K562 (cell line): ENCODE results near the gene PTPN18. TPM values are rescaled to one million over a fixed set of nuclear protein-coding genes. Genes with fewer than 3 reads are reported as not detected.

ENCODE experiments used
- ATF1 ChIP-seq, 2 experiments: fragments of 450-650 bp in 1 of 2; IDR thresholded peaks; 2 replicates each; pipeline ENCODE4 v1.6.1; 2016; ENCODE audit warnings: missing compliant biosample characterization in 1 of 2, missing genetic modification characterization in 1 of 2
- CHD2 ChIP-seq: IDR thresholded peaks from 2 replicates; pipeline ENCODE4 v1.6.1; 2011; ENCODE audit warnings: low read depth, low read length
- E2F6 ChIP-seq, 2 experiments: IDR thresholded peaks; 2 replicates each; pipeline ENCODE4 v1.6.1; 2011; ENCODE audit warnings: borderline replicate concordance in 1 of 2, control low read depth in 1 of 2, low read depth in 1 of 2, low read length in 1 of 2, mild to moderate bottlenecking in 1 of 2, mixed read lengths in 1 of 2, moderate library complexity in 1 of 2; ENCODE audit not compliant: insufficient read depth in 1 of 2, insufficient read length in 1 of 2, poor library complexity in 1 of 2, severe bottlenecking in 1 of 2; ENCODE audit errors: extremely low read depth in 1 of 2
- FOS ChIP-seq: IDR thresholded peaks from 3 replicates; pipeline ENCODE4 v1.6.1; 2011; ENCODE audit not compliant: insufficient read length; ENCODE audit errors: extremely low read depth
- GATAD2A ChIP-seq: fragments of 450-650 bp; IDR thresholded peaks from 2 replicates; pipeline ENCODE4 v1.6.1; 2017
- GTF2E2 ChIP-seq: fragments of 200-800 bp; sonication (Bioruptor generic); IDR thresholded peaks from 2 replicates; pipeline ENCODE4 v1.6.1; 2016; ENCODE audit warnings: missing genetic modification characterization, missing compliant biosample characterization
- HNRNPL ChIP-seq: fragments of 200-400 bp; formaldehyde crosslinking; IDR thresholded peaks from 2 replicates; pipeline ENCODE4 v1.6.1; 2017; ENCODE audit warnings: low read depth, mild to moderate bottlenecking, low read length
- KAT7 ChIP-seq: sonication (generic); formaldehyde crosslinking; IDR thresholded peaks from 2 replicates; pipeline ENCODE4 v1.8.0; 2022; ENCODE audit warnings: missing genetic modification reagents, mild to moderate bottlenecking, borderline replicate concordance
- PBX2 ChIP-seq, 2 experiments: IDR thresholded peaks in 1 of 2; conservative IDR thresholded peaks in 1 of 2; 2 replicates each; pipeline ENCODE4 v1.6.1; 2016; ENCODE audit warnings: low read depth in 2 of 2, mild to moderate bottlenecking in 1 of 2, missing compliant biosample characterization in 1 of 2, missing genetic modification characterization in 1 of 2, moderate library complexity in 1 of 2
- PKNOX1 ChIP-seq: fragments of 450-650 bp; IDR thresholded peaks from 2 replicates; pipeline ENCODE4 v1.6.1; 2016
- POLR3A ChIP-seq: IDR thresholded peaks from 2 replicates; pipeline ENCODE4 v1.6.1; 2011; ENCODE audit warnings: borderline replicate concordance, mild to moderate bottlenecking, moderate library complexity; ENCODE audit not compliant: insufficient read length, insufficient read depth; ENCODE audit errors: extremely low read depth
- PREB ChIP-seq: sonication (generic); formaldehyde crosslinking; IDR thresholded peaks from 2 replicates; pipeline ENCODE4 v1.8.1; 2023; ENCODE audit warnings: mild to moderate bottlenecking, missing genetic modification reagents
- PURB ChIP-seq: sonication (generic); formaldehyde crosslinking; IDR thresholded peaks from 2 replicates; pipeline ENCODE4 v1.9.0; 2021; ENCODE audit warnings: low read depth, mild to moderate bottlenecking, missing genetic modification reagents
- RBFOX2 ChIP-seq: fragments of 200-400 bp; formaldehyde crosslinking; IDR thresholded peaks from 2 replicates; pipeline ENCODE4 v1.6.1; 2017; ENCODE audit warnings: low read depth, mild to moderate bottlenecking, low read length, moderate library complexity
- SAP30 ChIP-seq: fragments of 200-600 bp; sonication (generic); IDR thresholded peaks from 2 replicates; pipeline ENCODE4 v1.6.1; 2012; ENCODE audit warnings: borderline replicate concordance, low read depth, mild to moderate bottlenecking, moderate library complexity, low read length, control low read depth, inconsistent platforms; ENCODE audit not compliant: insufficient read depth, poor library complexity, severe bottlenecking
- TCF7 ChIP-seq: sonication (generic); IDR thresholded peaks from 2 replicates; pipeline ENCODE4 v1.6.1; 2016; ENCODE audit warnings: antibody characterized with exemption, borderline replicate concordance
- THRA ChIP-seq: fragments of 450-650 bp; IDR thresholded peaks from 2 replicates; pipeline ENCODE4 v1.6.1; 2017; ENCODE audit warnings: mild to moderate bottlenecking, moderate library complexity
- ZBED1 ChIP-seq: IDR thresholded peaks from 2 replicates; pipeline ENCODE4 v1.6.1; 2014
- ZNF347 ChIP-seq: fragments of 450-650 bp; formaldehyde crosslinking; IDR thresholded peaks from 2 replicates; pipeline ENCODE4 v1.4.0; 2020; ENCODE audit warnings: low read depth, mild to moderate bottlenecking, moderate library complexity
- polyA plus RNA-seq, 8 experiments: library from polyadenylated mRNA; depleted of rRNA in 4 of 8; stranded (reverse) in 5 of 8; unstranded in 3 of 8; fragments of >200 nt; fragmentation: Nextera tagmentation in 2 of 8; fragmentation: Illumina TruSeq in 1 of 8; extraction: Ambion mirVana in 2 of 8; extraction: Trizol in 1 of 8; gene quantifications; 2 replicates each; pipeline versions ENCODE4 v1.2.1 to v1.2.3, GENCODE V29; 2011 to 2014; ENCODE audit warnings: inconsistent platforms in 1 of 8, missing spikeins in 1 of 8
- total RNA-seq, 7 experiments: library from RNA; depleted of rRNA in 6 of 7; stranded (reverse); fragments of >200 nt in 6 of 7; fragmentation: Illumina TruSeq in 2 of 7; extraction: Trizol in 2 of 7; gene quantifications; 2 replicates each; pipeline versions ENCODE4 v1.2.1 to v1.2.3, GENCODE V29; 2011 to 2021; ENCODE audit warnings: low replicate concordance in 1 of 7

PTPN18 gene
- total and polyA plus RNA-seq, 9 of the 15 experiments (the other 6 are each of a cell fraction or from before 2014, with no cell fraction given): 11.6 to 90.7 (median 49.6) TPM

- TF ChIP-seq PBX2 (CRISPR knock-in tag; IDR thresholded peaks at IDR 0.05; ENCODE audit: low read depth) (peak; percentile 60), PBX2 (tag; conservative IDR thresholded peaks at IDR 0.05; ENCODE audit: low read depth) (peak; percentile 73), POLR3A (no peak), E2F6 (IDR thresholded peaks at IDR 0.05; ENCODE audit: borderline replicate concordance in 1 of 2, extremely low read depth in 1 of 2, insufficient read depth in 1 of 2, insufficient read length in 1 of 2, low read depth in 1 of 2, low read length in 1 of 2, poor library complexity in 1 of 2, severe bottlenecking in 1 of 2) (peak in 1 of 2 experiments; percentile 7), ATF1 (CRISPR knock-in tag; IDR thresholded peaks at IDR 0.05) (no peak), ATF1 (tag; IDR thresholded peaks at IDR 0.05) (peak; percentile 40; the same call in 1 of the 2 replicates), KAT7 (CRISPR knock-in tag) (no peak), TCF7 (no peak), PURB (CRISPR knock-in tag) (no peak), SAP30 (no peak), PKNOX1 (peak; percentile 96), HNRNPL (no peak), ZBED1 (no peak), FOS (no peak), ZNF347 (CRISPR knock-in tag) (no peak), GATAD2A (no peak), CHD2 (no peak), GTF2E2 (no peak), PREB (CRISPR knock-in tag) (no peak), THRA (no peak), RBFOX2 (peak; percentile 70)
Measured at GRCh38 chr2:130391058-130391871, 35.4 kb downstream of the PTPN18 start (continued).
